ENCODE measurements around the gene S100A3.
"Not testable (repeated sequence)": the region's sequence is repeated elsewhere in the genome, so short reads cannot be mapped to it uniquely, and the experiment has no call there.

S100A3 gene

DNA sequence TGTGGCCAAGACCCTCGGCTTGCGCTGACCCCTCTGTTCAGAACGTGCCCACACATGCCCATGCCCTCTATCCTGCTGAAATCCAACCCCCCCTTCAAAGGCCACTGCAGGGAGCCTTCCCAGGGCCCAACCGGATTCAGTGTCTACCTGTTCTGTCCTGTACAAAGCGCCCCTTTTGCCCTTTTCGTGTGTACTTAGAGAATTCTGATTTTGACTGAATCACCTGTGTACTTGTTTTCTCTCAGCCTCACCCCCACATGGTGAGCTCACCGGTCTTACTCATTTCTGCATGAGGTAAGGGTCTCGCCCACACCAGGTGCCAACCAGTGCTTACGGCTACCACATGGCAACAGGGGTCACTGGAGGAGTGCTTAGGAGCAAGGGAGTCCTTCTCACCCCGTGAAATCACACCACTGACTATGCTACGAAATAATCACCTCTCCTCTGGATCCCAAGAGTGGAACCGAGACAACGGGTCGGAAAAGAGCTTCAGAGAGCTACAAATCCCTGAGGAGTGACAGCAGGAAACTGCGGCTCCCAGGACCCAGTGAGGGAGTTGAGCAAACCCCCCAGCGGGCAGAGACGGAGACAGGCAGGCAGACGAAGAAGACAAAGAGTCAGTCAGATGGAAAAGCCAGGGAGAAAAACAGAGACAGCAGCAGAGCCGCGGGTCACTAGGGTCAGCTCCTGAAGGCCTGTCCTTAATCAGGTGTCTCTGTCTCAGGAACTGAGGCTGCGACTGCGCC, 18.7 kb upstream of the S100A3 start:
- H3K36me3 ChIP-seq (ENCODE audit: control insufficient read depth, insufficient read depth, low read length), result no peaks in the 10 kb centered on the region
- H3K4me1 ChIP-seq (ENCODE audit: control insufficient read depth, insufficient read depth, low read length), result peaks cover 39% of the 10 kb centered on the region
- no peaks in the 10 kb centered on the region for H3K9me3 ChIP-seq (ENCODE audit: control insufficient read depth, low read length)
- peak overlapping the region; percentile 9 for H3K4me3 ChIP-seq (ENCODE audit: low read length)
- peak overlapping the region; percentile 64 for H3K9ac ChIP-seq (ENCODE audit: low read length)
- H3K27me3 ChIP-seq (ENCODE audit: control insufficient read depth, insufficient read depth, low read length), result no peaks in the 10 kb centered on the region

GRCh38 chr1:153566414-153567371, 17.6 kb upstream of the S100A3 start:
- H3K9ac ChIP-seq (ENCODE audit: low read length), result peak overlapping the region; percentile 84

GRCh38 chr1:153565529-153566374, 16.7 kb upstream of the S100A3 start, which contains the start of gene S100A2:
S100A2 (minus strand) TSS chr1:153565844; CDS start chr1:153563877, 1,967 bp downstream.
- Histone ChIP-seq H3K9ac (ENCODE audit: low read length) (peak within 1 kb of the TSS; percentile 84), H3K27me3 (ENCODE audit: control insufficient read depth, insufficient read depth, low read length) (no peaks in the 10 kb centered on the region), H3K9me3 (ENCODE audit: control insufficient read depth, low read length) (no peaks in the 10 kb centered on the region), H3K4me3 (ENCODE audit: low read length) (no peak within 1 kb of the TSS), H3K36me3 (ENCODE audit: control insufficient read depth, insufficient read depth, low read length) (no peaks in the 10 kb centered on the region), H3K4me1 (ENCODE audit: control insufficient read depth, insufficient read depth, low read length) (peaks cover 39% of the 10 kb centered on the region)

More at GRCh38 chr1:153566414-153567371, 17.6 kb upstream of the S100A3 start:
- no peaks in the 10 kb centered on the region for H3K36me3 ChIP-seq (ENCODE audit: control insufficient read depth, insufficient read depth, low read length)
- no peaks in the 10 kb centered on the region for H3K9me3 ChIP-seq (ENCODE audit: control insufficient read depth, low read length)
- no peaks in the 10 kb centered on the region for H3K27me3 ChIP-seq (ENCODE audit: control insufficient read depth, insufficient read depth, low read length)
- peaks cover 39% of the 10 kb centered on the region for H3K4me1 ChIP-seq (ENCODE audit: control insufficient read depth, insufficient read depth, low read length)
- H3K4me3 ChIP-seq (ENCODE audit: low read length), result no peak overlapping the region

DNA sequence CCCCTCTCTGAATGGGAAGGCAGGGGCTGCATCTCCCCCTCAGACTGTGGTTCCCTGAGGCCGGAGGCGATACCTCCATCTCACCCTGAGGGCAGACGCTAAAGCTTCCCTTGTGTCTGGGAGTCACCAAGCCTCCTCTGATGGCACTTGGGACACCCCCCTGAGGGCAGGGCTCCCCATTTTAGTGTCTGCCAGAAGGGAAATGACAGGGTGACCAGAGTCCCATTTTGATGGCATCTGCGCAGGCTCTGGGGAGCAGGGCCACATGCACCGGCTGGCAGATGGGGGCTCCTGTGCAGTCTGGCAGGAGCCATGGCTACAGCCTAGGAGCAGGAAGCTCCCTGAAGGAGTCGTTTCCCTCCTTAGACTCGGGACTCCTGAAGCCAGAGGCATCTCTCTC, 14.9 kb upstream of the S100A3 start:
- Histone ChIP-seq H3K9ac (ENCODE audit: low read length) (no peak overlapping the region), H3K36me3 (ENCODE audit: control insufficient read depth, insufficient read depth, low read length) (no peaks in the 10 kb centered on the region), H3K4me1 (ENCODE audit: control insufficient read depth, insufficient read depth, low read length) (peaks cover 38% of the 10 kb centered on the region), H3K9me3 (ENCODE audit: control insufficient read depth, low read length) (no peaks in the 10 kb centered on the region), H3K4me3 (ENCODE audit: low read length) (no peak overlapping the region), H3K27me3 (ENCODE audit: control insufficient read depth, insufficient read depth, low read length) (no peaks in the 10 kb centered on the region)

- H3K36me3 ChIP-seq (ENCODE audit: control insufficient read depth, insufficient read depth, low read length), result no peaks in the 10 kb centered on the region
- no peaks in the 10 kb centered on the region for H3K9me3 ChIP-seq (ENCODE audit: control insufficient read depth, low read length)
- H3K9ac ChIP-seq (ENCODE audit: low read length), result no peak overlapping the region
- H3K4me1 ChIP-seq (ENCODE audit: control insufficient read depth, insufficient read depth, low read length), result peaks cover 33% of the 10 kb centered on the region
- H3K4me3 ChIP-seq (ENCODE audit: low read length), result no peak overlapping the region
- H3K27me3 ChIP-seq (ENCODE audit: control insufficient read depth, insufficient read depth, low read length), result no peaks in the 10 kb centered on the region
Observed at GRCh38 chr1:153563483-153563901, 14.4 kb upstream of the S100A3 start.

GRCh38 chr1:153562021-153562420, 13.0 kb upstream of the S100A3 start:
- H3K9me3 ChIP-seq (ENCODE audit: control insufficient read depth, low read length); H3K4me3 ChIP-seq (ENCODE audit: low read length); H3K27me3 ChIP-seq (ENCODE audit: control insufficient read depth, insufficient read depth, low read length); H3K9ac ChIP-seq (ENCODE audit: low read length); H3K36me3 ChIP-seq (ENCODE audit: control insufficient read depth, insufficient read depth, low read length): not testable (repeated sequence)
- peaks cover 19% of the 10 kb centered on the region for H3K4me1 ChIP-seq (ENCODE audit: control insufficient read depth, insufficient read depth, low read length)

GRCh38 chr1:153561466-153561985, 12.5 kb upstream of the S100A3 start:
- H3K4me3 ChIP-seq (ENCODE audit: low read length), result no peak overlapping the region
- H3K4me1 ChIP-seq (ENCODE audit: control insufficient read depth, insufficient read depth, low read length), result peaks cover 14% of the 10 kb centered on the region
- H3K9me3 ChIP-seq (ENCODE audit: control insufficient read depth, low read length), result no peaks in the 10 kb centered on the region
- no peaks in the 10 kb centered on the region for H3K27me3 ChIP-seq (ENCODE audit: control insufficient read depth, insufficient read depth, low read length)
- no peaks in the 10 kb centered on the region for H3K36me3 ChIP-seq (ENCODE audit: control insufficient read depth, insufficient read depth, low read length)
- no peak overlapping the region for H3K9ac ChIP-seq (ENCODE audit: low read length)

DNA sequence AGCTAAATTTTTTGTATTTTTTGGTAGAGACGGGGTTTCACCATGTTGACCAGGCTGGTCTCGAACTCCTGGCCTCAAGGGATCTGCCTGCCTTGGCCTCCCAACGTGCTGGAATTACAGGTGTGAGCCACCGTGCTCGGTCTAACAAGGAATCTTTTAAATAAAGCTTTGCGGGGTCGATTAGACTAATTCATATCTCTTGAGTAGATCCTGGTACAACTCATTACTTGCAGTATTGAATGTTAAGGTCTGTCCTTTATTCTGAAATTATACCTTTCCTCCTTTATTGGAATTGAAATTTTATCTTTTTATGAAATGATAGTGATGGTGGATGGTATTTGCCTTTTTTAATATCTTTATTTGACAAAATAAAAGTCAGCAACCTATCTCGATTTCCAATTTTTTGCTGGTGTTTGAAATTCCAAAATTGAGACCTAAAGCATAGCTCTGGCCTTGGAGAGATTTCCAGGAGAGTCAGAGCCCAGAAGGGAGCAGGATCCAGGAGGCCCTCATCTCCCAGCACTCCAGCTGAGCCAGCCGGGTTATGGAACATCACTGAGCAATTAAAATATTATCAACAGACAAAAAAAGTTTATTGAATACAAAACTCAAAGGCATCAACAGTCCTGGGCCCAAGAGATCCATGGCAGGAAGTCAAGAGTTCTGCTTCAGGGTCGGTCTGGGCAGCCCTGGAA, 11.9 kb upstream of the S100A3 start:
- Histone ChIP-seq H3K9me3 (ENCODE audit: control insufficient read depth, low read length) (no peaks in the 10 kb centered on the region), H3K4me3 (ENCODE audit: low read length) (no peak overlapping the region), H3K9ac (ENCODE audit: low read length) (no peak overlapping the region), H3K36me3 (ENCODE audit: control insufficient read depth, insufficient read depth, low read length) (no peaks in the 10 kb centered on the region), H3K27me3 (ENCODE audit: control insufficient read depth, insufficient read depth, low read length) (no peaks in the 10 kb centered on the region), H3K4me1 (ENCODE audit: control insufficient read depth, insufficient read depth, low read length) (peaks cover 8% of the 10 kb centered on the region)

- no peaks in the 10 kb centered on the region for H3K9me3 ChIP-seq (ENCODE audit: control insufficient read depth, low read length)
- H3K4me1 ChIP-seq (ENCODE audit: control insufficient read depth, insufficient read depth, low read length), result peaks cover 1% of the 10 kb centered on the region
- no peaks in the 10 kb centered on the region for H3K36me3 ChIP-seq (ENCODE audit: control insufficient read depth, insufficient read depth, low read length)
- H3K9ac ChIP-seq (ENCODE audit: low read length), result no peak overlapping the region
- H3K27me3 ChIP-seq (ENCODE audit: control insufficient read depth, insufficient read depth, low read length), result no peaks in the 10 kb centered on the region
- H3K4me3 ChIP-seq (ENCODE audit: low read length), result no peak overlapping the region
Observed at GRCh38 chr1:153560241-153560640, 11.2 kb upstream of the S100A3 start.

DNA sequence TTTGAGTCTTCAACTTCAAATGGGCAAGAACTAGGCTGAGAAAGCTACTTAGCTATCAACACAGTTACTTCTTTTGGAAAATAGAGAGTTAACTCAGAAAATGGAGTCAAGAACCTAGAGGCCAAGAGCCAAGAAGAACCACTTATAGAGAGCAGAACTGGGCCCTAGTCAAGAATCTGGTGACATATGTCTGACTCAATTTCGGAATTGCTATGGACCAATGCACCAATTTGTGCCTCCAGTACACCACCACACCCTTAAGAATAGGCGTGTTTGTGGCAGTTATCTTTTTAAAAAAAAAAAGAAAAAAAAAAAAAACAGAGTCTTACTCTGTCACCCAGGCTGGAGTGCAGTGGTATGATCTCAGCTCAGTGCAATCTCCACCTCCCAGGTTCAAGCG, 8.8 kb upstream of the S100A3 start:
- H3K4me3 ChIP-seq (ENCODE audit: low read length), result no peak overlapping the region
- H3K4me1 ChIP-seq (ENCODE audit: control insufficient read depth, insufficient read depth, low read length), result peaks cover 10% of the 10 kb centered on the region

GRCh38 chr1:153556348-153556747, 7.3 kb upstream of the S100A3 start:
- no peaks in the 10 kb centered on the region for H3K27me3 ChIP-seq (ENCODE audit: control insufficient read depth, insufficient read depth, low read length)
- no peaks in the 10 kb centered on the region for H3K36me3 ChIP-seq (ENCODE audit: control insufficient read depth, insufficient read depth, low read length)
- peaks cover 10% of the 10 kb centered on the region for H3K4me1 ChIP-seq (ENCODE audit: control insufficient read depth, insufficient read depth, low read length)
- no peak overlapping the region for H3K9ac ChIP-seq (ENCODE audit: low read length)
- H3K4me3 ChIP-seq (ENCODE audit: low read length), result no peak overlapping the region
- H3K9me3 ChIP-seq (ENCODE audit: control insufficient read depth, low read length), result no peaks in the 10 kb centered on the region

More for the DNA sequence above, 8.8 kb upstream of the S100A3 start:
- H3K36me3 ChIP-seq (ENCODE audit: control insufficient read depth, insufficient read depth, low read length), result no peaks in the 10 kb centered on the region
- H3K9ac ChIP-seq (ENCODE audit: low read length), result no peak overlapping the region
- no peaks in the 10 kb centered on the region for H3K9me3 ChIP-seq (ENCODE audit: control insufficient read depth, low read length)
- no peaks in the 10 kb centered on the region for H3K27me3 ChIP-seq (ENCODE audit: control insufficient read depth, insufficient read depth, low read length)

Measured in mucosa of stomach (tissue), 1 donor.